ENCODE measurements around the gene XRCC4.

The XRCC4 gene

DNA sequence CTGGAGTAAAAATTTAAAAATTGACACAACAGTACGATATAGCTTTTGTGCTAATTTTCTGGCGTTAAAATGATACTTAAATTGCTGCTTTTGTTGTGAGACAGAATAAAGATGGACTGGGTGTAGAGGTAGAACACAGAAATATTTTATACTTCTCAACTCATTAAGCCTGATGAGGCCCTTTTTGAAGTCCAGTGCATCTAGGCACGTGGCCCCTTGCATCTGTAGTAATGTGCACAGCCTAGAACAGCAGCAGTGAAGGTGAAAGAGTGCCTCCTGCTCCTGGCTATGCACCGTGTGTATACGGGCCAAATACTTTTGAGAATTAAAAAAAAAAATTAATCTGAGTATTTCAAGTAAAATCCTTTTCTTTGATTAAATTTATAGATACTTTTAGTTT lies 115.6 kb downstream of the XRCC4 start:
- no peak for ATAC-seq (ENCODE audit: low read depth)

DNA sequence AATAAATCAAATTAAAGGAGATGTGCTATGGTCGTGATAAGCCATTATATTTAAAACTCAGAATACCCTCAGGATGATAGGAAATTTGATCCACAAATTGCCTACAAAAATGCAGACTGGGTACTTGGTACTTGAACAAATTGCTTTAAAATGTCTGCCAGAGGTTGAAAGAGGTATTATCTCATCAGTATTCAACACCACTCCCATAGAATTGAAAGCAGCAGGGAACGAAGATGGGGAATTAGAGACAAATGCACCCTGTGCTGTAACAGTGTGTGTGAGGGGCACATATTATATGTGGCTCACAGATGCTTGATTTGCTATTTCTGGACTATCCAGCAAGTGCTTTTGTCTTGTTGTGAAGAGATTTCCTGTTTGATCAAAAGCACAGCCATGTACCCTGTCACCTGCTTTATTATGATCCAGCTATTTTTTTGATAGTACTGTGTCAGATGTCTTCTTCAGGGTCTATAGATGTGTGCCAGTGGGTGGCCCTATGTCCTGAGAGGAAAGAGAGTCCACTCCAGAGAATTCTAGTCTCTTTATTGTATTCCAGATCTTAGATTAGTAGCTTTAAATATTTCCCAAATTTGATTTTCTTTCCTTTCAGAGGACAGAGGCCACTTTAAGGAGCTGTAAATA lies 120.1 kb downstream of the XRCC4 start:
- TF ChIP-seq, protein P1, sequence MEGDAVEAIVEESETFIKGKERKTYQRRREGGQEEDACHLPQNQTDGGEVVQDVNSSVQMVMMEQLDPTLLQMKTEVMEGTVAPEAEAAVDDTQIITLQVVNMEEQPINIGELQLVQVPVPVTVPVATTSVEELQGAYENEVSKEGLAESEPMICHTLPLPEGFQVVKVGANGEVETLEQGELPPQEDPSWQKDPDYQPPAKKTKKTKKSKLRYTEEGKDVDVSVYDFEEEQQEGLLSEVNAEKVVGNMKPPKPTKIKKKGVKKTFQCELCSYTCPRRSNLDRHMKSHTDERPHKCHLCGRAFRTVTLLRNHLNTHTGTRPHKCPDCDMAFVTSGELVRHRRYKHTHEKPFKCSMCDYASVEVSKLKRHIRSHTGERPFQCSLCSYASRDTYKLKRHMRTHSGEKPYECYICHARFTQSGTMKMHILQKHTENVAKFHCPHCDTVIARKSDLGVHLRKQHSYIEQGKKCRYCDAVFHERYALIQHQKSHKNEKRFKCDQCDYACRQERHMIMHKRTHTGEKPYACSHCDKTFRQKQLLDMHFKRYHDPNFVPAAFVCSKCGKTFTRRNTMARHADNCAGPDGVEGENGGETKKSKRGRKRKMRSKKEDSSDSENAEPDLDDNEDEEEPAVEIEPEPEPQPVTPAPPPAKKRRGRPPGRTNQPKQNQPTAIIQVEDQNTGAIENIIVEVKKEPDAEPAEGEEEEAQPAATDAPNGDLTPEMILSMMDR (IDR thresholded peaks at IDR 0.05; ENCODE audit: poor library complexity, severe bottlenecking): no peak
- no peak for ATAC-seq (ENCODE audit: low read depth)
- Histone ChIP-seq H3K9me3 (ENCODE audit: severe bottlenecking) (no peaks in the 10 kb centered on the region), H3K4me3 (ENCODE audit: severe bottlenecking) (no peak overlapping the region), H3K36me3 (ENCODE audit: low read depth) (peaks cover 3% of the 10 kb centered on the region; the same call in 1 of the 2 replicates), H3K27ac (ENCODE audit: poor library complexity, severe bottlenecking) (no peak overlapping the region), H3K4me1 (ENCODE audit: insufficient read depth, poor library complexity, severe bottlenecking) (no peaks in the 10 kb centered on the region), H3K27me3 (ENCODE audit: insufficient read depth, poor library complexity, severe bottlenecking) (no peaks in the 10 kb centered on the region)
- DNase-seq (ENCODE audit: low spot score): no peak

More for the DNA sequence above, 115.6 kb downstream of the XRCC4 start:
- Histone ChIP-seq H3K4me1 (ENCODE audit: insufficient read depth, poor library complexity, severe bottlenecking) (no peaks in the 10 kb centered on the region), H3K36me3 (ENCODE audit: low read depth) (peaks cover 3% of the 10 kb centered on the region; the same call in 1 of the 2 replicates), H3K27ac (ENCODE audit: poor library complexity, severe bottlenecking) (no peak overlapping the region), H3K9me3 (ENCODE audit: severe bottlenecking) (no peaks in the 10 kb centered on the region), H3K27me3 (ENCODE audit: insufficient read depth, poor library complexity, severe bottlenecking) (no peaks in the 10 kb centered on the region), H3K4me3 (ENCODE audit: severe bottlenecking) (no peak overlapping the region)
- TF ChIP-seq, protein P1 (IDR thresholded peaks at IDR 0.05; ENCODE audit: poor library complexity, severe bottlenecking): no peak
- DNase-seq (ENCODE audit: low spot score): no peak

- TF ChIP-seq, protein P1 (IDR thresholded peaks at IDR 0.05; ENCODE audit: poor library complexity, severe bottlenecking): no peak
- H3K36me3 ChIP-seq (ENCODE audit: low read depth): peaks cover 7% of the 10 kb centered on the region; the same call in 1 of the 2 replicates
- H3K9me3 ChIP-seq (ENCODE audit: severe bottlenecking): no peaks in the 10 kb centered on the region
- DNase-seq (ENCODE audit: low spot score) (no peak), ATAC-seq (ENCODE audit: low read depth) (no peak)
- no peaks in the 10 kb centered on the region for H3K27me3 ChIP-seq (ENCODE audit: insufficient read depth, poor library complexity, severe bottlenecking)
- no peak overlapping the region for H3K4me3 ChIP-seq (ENCODE audit: severe bottlenecking)
- H3K27ac ChIP-seq (ENCODE audit: poor library complexity, severe bottlenecking): no peak overlapping the region
- H3K4me1 ChIP-seq (ENCODE audit: insufficient read depth, poor library complexity, severe bottlenecking): no peaks in the 10 kb centered on the region
These were observed 121.8 kb downstream of the XRCC4 start for GRCh38 chr5:83199126-83199525.

GRCh38 chr5:83204651-83205050 lies 127.3 kb downstream of the XRCC4 start:
- no peaks in the 10 kb centered on the region for H3K9me3 ChIP-seq (ENCODE audit: severe bottlenecking)
- TF ChIP-seq, protein P1 (IDR thresholded peaks at IDR 0.05; ENCODE audit: poor library complexity, severe bottlenecking): no peak
- H3K27me3 ChIP-seq (ENCODE audit: insufficient read depth, poor library complexity, severe bottlenecking): no peaks in the 10 kb centered on the region
- ATAC-seq (ENCODE audit: low read depth) (no peak), DNase-seq (ENCODE audit: low spot score) (no peak)
- H3K4me3 ChIP-seq (ENCODE audit: severe bottlenecking): no peak overlapping the region
- 0 out of 2 replicates have a peak, but pooled peaks cover 11% of the 10 kb centered on the region for H3K36me3 ChIP-seq (ENCODE audit: low read depth)
- H3K4me1 ChIP-seq (ENCODE audit: insufficient read depth, poor library complexity, severe bottlenecking): no peaks in the 10 kb centered on the region
- no peak overlapping the region for H3K27ac ChIP-seq (ENCODE audit: poor library complexity, severe bottlenecking)

DNA sequence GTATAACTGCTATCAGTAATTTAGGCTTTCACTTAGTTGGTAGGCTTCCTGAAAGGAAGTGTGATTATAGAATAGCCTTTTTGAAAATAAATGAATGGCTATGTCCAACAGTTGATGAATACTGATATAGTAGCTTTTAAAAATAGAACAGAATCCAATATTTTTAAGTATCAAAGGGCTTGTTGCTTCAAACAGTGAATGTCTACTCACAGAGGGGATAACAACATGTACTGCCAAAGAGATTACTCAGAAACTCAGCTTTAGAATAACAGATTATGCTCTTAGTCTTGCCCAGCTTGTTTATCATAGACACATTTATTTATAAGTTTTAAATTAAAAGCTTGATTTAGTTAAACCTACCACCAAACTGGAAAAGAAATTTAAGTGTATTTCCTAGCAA lies 132.6 kb downstream of the XRCC4 start:
- ATAC-seq (ENCODE audit: low read depth): no peak
- TF ChIP-seq, protein P1 (IDR thresholded peaks at IDR 0.05; ENCODE audit: poor library complexity, severe bottlenecking): no peak
- no peaks in the 10 kb centered on the region for H3K27me3 ChIP-seq (ENCODE audit: insufficient read depth, poor library complexity, severe bottlenecking)
- DNase-seq (ENCODE audit: low spot score): no peak
- no peak overlapping the region for H3K4me3 ChIP-seq (ENCODE audit: severe bottlenecking)
- H3K27ac ChIP-seq (ENCODE audit: poor library complexity, severe bottlenecking): no peak overlapping the region
- no peaks in the 10 kb centered on the region for H3K9me3 ChIP-seq (ENCODE audit: severe bottlenecking)
- H3K4me1 ChIP-seq (ENCODE audit: insufficient read depth, poor library complexity, severe bottlenecking): no peaks in the 10 kb centered on the region
- H3K36me3 ChIP-seq (ENCODE audit: low read depth): 0 out of 2 replicates have a peak, but pooled peaks cover 2% of the 10 kb centered on the region
